SU-DHL-6 (cell line): ENCODE results near the gene RYR2.

Source experiments
- H2AFZ ChIP-seq: fragments of 200-600 bp; sonication (generic); 2 replicates; pipeline ENCODE4 v1.6.1; 2014; ENCODE audit warnings: low read depth, mild to moderate bottlenecking, moderate library complexity, mixed read lengths, antibody characterized with exemption, low read length; ENCODE audit not compliant: severe bottlenecking
- H3F3A ChIP-seq: fragments of 200-600 bp; shearing (Covaris generic); 2 replicates; pipeline ENCODE4 v1.6.0; 2016; ENCODE audit warnings: antibody characterized with exemption, mild to moderate bottlenecking; ENCODE audit not compliant: insufficient read depth
- H3K27ac ChIP-seq: fragments of 200-600 bp; sonication (generic); 2 replicates; pipeline ENCODE4 v1.5.1; 2016; ENCODE audit warnings: low read depth, mild to moderate bottlenecking, low read length, moderate library complexity, mixed read lengths
- H3K27me3 ChIP-seq: fragments of 200-600 bp; sonication (generic), shearing (Covaris generic); 2 replicates; pipeline ENCODE4 v1.6.0; 2014; ENCODE audit warnings: mild to moderate bottlenecking, low read length
- H3K36me3 ChIP-seq: fragments of 200-600 bp; sonication (generic); 2 replicates; pipeline ENCODE4 v1.6.1; 2014; ENCODE audit warnings: mild to moderate bottlenecking, low read length, mixed read lengths
- H3K4me2 ChIP-seq: fragments of 300-600, 200-600 bp; shearing (Covaris generic), sonication (generic); 2 replicates; pipeline ENCODE4 v1.6.0; 2014; ENCODE audit warnings: low read length, low read depth, mild to moderate bottlenecking; ENCODE audit not compliant: poor library complexity, severe bottlenecking
- H3K4me3 ChIP-seq: fragments of 200-600 bp; sonication (generic); 2 replicates; pipeline ENCODE4 v1.5.1; 2014; ENCODE audit warnings: antibody characterized with exemption, low read length, mild to moderate bottlenecking, mixed read lengths; ENCODE audit not compliant: insufficient read depth, poor library complexity, severe bottlenecking
- H3K79me2 ChIP-seq: fragments of 200-600 bp; sonication (generic); 2 replicates; pipeline ENCODE4 v1.6.1; 2014; ENCODE audit warnings: mild to moderate bottlenecking, low read length, moderate library complexity; ENCODE audit not compliant: insufficient read depth
- H3K9ac ChIP-seq: fragments of 200-600 bp; sonication (generic); 2 replicates; pipeline ENCODE4 v1.7.0; 2014; ENCODE audit warnings: mild to moderate bottlenecking, low read length
- H3K9me2 ChIP-seq: fragments of 200-600 bp; sonication (generic); replicated peaks from 2 replicates; pipeline ENCODE4 v1.6.1; 2014; ENCODE audit warnings: low read length; ENCODE audit not compliant: insufficient read depth
- H3K9me3 ChIP-seq: fragments of 200-600 bp; sonication (generic); 2 replicates; pipeline ENCODE4 v1.6.1; 2014; ENCODE audit warnings: low read length, mixed read lengths; ENCODE audit not compliant: insufficient read depth
- H4K20me1 ChIP-seq: fragments of 200-600 bp; sonication (generic); 2 replicates; pipeline ENCODE4 v1.6.1; 2014; ENCODE audit warnings: low read depth, mild to moderate bottlenecking, antibody characterized with exemption, low read length, moderate library complexity, mixed read lengths
- EZH2phosphoT487 ChIP-seq: fragments of 200-600 bp; sonication (generic), shearing (Covaris generic); conservative IDR thresholded peaks from 2 replicates; pipeline ENCODE4 v1.6.1; 2018; ENCODE audit warnings: mild to moderate bottlenecking, antibody characterized with exemption, low read length, moderate library complexity, mixed read lengths
- TF ChIP-seq, protein P1 (sequence below): fragments of 200-600 bp; sonication (generic); IDR thresholded peaks from one replicate; pipeline ENCODE4 v1.5.1; 2017; ENCODE audit warnings: antibody characterized with exemption, mild to moderate bottlenecking, low read length, moderate library complexity; ENCODE audit not compliant: insufficient read depth, poor library complexity, severe bottlenecking

Gene RYR2

DNA sequence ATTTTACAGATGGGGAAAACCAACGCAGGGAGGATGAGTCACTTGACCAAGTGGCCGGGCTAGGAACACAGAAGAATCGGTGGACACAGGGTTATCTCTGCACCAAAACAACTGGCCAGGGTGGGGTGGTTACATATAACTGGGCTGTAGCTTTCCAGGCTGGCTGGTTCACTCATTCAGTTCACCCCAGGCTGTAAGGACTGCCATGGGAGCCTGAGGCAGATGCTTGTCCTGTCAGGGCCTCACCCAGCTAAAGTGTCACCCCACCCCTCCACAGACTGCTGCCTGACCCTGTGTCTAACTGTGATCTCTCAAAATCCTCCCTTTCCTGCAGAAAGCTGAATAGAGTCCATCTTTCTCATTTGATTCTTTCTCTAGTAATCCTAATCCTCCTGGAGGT lies 387.3 kb downstream of the RYR2 start:
- Histone ChIP-seq H4K20me1 (no peaks in the 10 kb centered on the region), H3K9me3 (no peaks in the 10 kb centered on the region), H3K79me2 (no peaks in the 10 kb centered on the region), H3K4me2 (no peak overlapping the region), H3K27ac (no peak overlapping the region), H2AFZ (no peak overlapping the region), H3F3A (no peaks in the 10 kb centered on the region), H3K27me3 (no peaks in the 10 kb centered on the region), H3K9me2 (no peaks in the 10 kb centered on the region), H3K9ac (no peak overlapping the region), H3K36me3 (no peaks in the 10 kb centered on the region), H3K4me3 (no peak overlapping the region)
- TF ChIP-seq, protein P1, sequence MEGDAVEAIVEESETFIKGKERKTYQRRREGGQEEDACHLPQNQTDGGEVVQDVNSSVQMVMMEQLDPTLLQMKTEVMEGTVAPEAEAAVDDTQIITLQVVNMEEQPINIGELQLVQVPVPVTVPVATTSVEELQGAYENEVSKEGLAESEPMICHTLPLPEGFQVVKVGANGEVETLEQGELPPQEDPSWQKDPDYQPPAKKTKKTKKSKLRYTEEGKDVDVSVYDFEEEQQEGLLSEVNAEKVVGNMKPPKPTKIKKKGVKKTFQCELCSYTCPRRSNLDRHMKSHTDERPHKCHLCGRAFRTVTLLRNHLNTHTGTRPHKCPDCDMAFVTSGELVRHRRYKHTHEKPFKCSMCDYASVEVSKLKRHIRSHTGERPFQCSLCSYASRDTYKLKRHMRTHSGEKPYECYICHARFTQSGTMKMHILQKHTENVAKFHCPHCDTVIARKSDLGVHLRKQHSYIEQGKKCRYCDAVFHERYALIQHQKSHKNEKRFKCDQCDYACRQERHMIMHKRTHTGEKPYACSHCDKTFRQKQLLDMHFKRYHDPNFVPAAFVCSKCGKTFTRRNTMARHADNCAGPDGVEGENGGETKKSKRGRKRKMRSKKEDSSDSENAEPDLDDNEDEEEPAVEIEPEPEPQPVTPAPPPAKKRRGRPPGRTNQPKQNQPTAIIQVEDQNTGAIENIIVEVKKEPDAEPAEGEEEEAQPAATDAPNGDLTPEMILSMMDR = no peak
- no peak for TF ChIP-seq EZH2phosphoT487

DNA sequence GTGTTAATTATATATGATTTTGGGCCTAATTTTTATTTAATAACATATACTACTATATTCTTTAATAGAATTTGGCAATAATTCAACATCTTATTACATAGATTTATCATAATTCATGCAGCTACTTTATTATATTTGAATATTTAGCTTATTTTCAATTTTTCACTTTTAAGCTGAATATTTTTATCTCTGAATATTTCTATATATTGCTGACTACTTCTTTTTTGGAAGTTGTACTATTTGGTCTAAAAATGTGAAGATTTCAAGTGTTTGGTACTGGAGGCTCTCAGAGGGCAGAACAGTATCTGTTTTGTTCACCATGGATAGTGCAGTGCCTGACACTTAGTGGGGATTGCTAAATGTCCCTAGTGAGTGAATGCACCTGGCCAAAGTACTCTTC lies 389.5 kb downstream of the RYR2 start:
- TF ChIP-seq, protein P1 = no peak
- TF ChIP-seq EZH2phosphoT487 = no peak
- H2AFZ ChIP-seq = no peak overlapping the region
- no peaks in the 10 kb centered on the region for H4K20me1 ChIP-seq
- H3K4me2 ChIP-seq = no peak overlapping the region
- no peak overlapping the region for H3K9ac ChIP-seq
- H3K4me3 ChIP-seq = no peak overlapping the region
- H3K9me3 ChIP-seq = no peaks in the 10 kb centered on the region
- no peaks in the 10 kb centered on the region for H3K36me3 ChIP-seq
- H3K27me3 ChIP-seq = no peaks in the 10 kb centered on the region
- H3K79me2 ChIP-seq = no peaks in the 10 kb centered on the region
- H3K27ac ChIP-seq = no peak overlapping the region
- no peaks in the 10 kb centered on the region for H3K9me2 ChIP-seq
- no peaks in the 10 kb centered on the region for H3F3A ChIP-seq

- no peaks in the 10 kb centered on the region for H3K9me2 ChIP-seq
- no peaks in the 10 kb centered on the region for H3K27me3 ChIP-seq
- no peak overlapping the region for H3K4me3 ChIP-seq
- H3K9ac ChIP-seq = no peak overlapping the region
- H3K4me2 ChIP-seq = no peak overlapping the region
- no peak overlapping the region for H2AFZ ChIP-seq
- no peaks in the 10 kb centered on the region for H3K36me3 ChIP-seq
- H3K27ac ChIP-seq = no peak overlapping the region
- no peak for TF ChIP-seq EZH2phosphoT487
- TF ChIP-seq, protein P1 = no peak
- no peaks in the 10 kb centered on the region for H3K9me3 ChIP-seq
- H4K20me1 ChIP-seq = no peaks in the 10 kb centered on the region
- no peaks in the 10 kb centered on the region for H3K79me2 ChIP-seq
- H3F3A ChIP-seq = no peaks in the 10 kb centered on the region
These were observed 398.4 kb downstream of the RYR2 start for GRCh38 chr1:237440346-237440745.
